Measurements from ENCODE around the gene ATXN2. TPM values are rescaled to one million over a fixed set of nuclear protein-coding genes. Genes with fewer than 3 reads are reported as not detected.
A peak's percentile ranks its signal among the peaks of the same experiment; 100 is the strongest.

The ATXN2 gene
- total RNA-seq, result 10 to 100 TPM; 35.1 to 70.0 (median 55.4) TPM

GRCh38 chr12:111598637-111599452 lies at the start of gene ATXN2:
Gene ATXN2, minus strand, starts transcription at chr12:111599315. Its CDS starts 281 bp downstream, at chr12:111599034.
- DNase-seq (ENCODE audit: low spot score), result no peak
- peak; percentile 64 for ATAC-seq (ENCODE audit: low FRiP score)
- TF ChIP-seq CTCF (IDR thresholded peaks at IDR 0.05), result no peak

- TF ChIP-seq CTCF (IDR thresholded peaks at IDR 0.05), result no peak
- ATAC-seq (ENCODE audit: low FRiP score) (no peak), DNase-seq (ENCODE audit: low spot score) (no peak)
Observed at GRCh38 chr12:111645433-111645832, 46.3 kb upstream of the ATXN2 start.

- TF ChIP-seq CTCF (IDR thresholded peaks at IDR 0.05), result no peak
- ATAC-seq (ENCODE audit: low FRiP score), result no peak
- DNase-seq (ENCODE audit: low spot score), result no peak
Observed at GRCh38 chr12:111643427-111643826, 44.3 kb upstream of the ATXN2 start.

- ATAC-seq (ENCODE audit: low FRiP score) (no peak), DNase-seq (ENCODE audit: low spot score) (no peak)
- no peak for TF ChIP-seq CTCF (IDR thresholded peaks at IDR 0.05)
Observed at GRCh38 chr12:111642681-111643426, 43.7 kb upstream of the ATXN2 start.

- ATAC-seq (ENCODE audit: low FRiP score) (no peak), DNase-seq (ENCODE audit: low spot score) (no peak)
- no peak for TF ChIP-seq CTCF (IDR thresholded peaks at IDR 0.05)
Observed at GRCh38 chr12:111640506-111640905, 41.4 kb upstream of the ATXN2 start.

GRCh38 chr12:111638556-111638955 lies 39.4 kb upstream of the ATXN2 start:
- TF ChIP-seq CTCF (IDR thresholded peaks at IDR 0.05), result no peak
- DNase-seq (ENCODE audit: low spot score), result no peak
- ATAC-seq (ENCODE audit: low FRiP score), result no peak
